HG02571 (cell line): ENCODE results near the gene TOR1AIP1.

Source experiments
- ATAC-seq: cut with Tn5 transposase; IDR thresholded peaks from one replicate; pipeline ENCODE4 v1.9.1; 2021; ENCODE audit warnings: mild to moderate bottlenecking, moderate library complexity; ENCODE audit not compliant: unreplicated experiment

The TOR1AIP1 gene

GRCh38 chr1:179879797-179880196 is 2.3 kb upstream of the TOR1AIP1 start:
- no peak for ATAC-seq

- peak; percentile 1 for ATAC-seq
Observed at GRCh38 chr1:179881642-179882252, 338 bp upstream of the TOR1AIP1 start.

DNA sequence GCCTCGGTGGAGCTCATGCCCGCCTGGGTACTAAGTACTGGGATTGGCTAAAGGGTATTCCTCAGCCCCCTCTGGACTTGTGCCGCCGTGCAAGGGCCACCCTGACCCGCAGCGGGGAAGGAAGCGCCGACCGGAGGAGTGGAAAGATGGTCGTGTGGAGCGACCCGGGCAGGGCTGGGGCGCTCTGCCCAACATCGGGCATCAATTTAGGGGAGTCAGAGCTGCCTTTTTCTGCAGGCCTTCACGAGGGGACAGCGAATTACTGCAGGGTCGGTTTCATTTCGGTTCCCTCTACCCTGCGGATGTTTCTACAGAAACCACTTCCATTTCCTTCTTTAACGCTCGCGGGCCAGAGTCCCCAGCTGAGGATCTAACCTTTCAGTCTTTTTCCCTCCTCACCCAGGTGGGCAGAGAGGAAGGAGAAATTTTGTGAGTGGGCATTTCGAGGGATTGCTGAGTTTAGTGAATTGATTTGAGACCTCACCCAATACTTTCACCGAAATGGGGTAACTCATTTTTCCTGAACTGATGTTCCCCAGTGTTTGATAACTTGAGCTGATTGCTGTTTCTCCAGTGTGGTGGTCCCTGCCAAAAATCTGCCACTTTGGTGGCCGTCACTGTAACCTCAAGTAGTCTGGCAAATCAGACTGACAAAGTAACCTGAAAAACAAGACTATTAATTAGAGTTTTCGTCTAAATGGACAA is 1.1 kb downstream of the TOR1AIP1 start:
- peak; percentile 9 for ATAC-seq

- no peak for ATAC-seq
Observed at GRCh38 chr1:179883745-179884138, 1.7 kb downstream of the TOR1AIP1 start.

GRCh38 chr1:179888071-179888470 is 6.0 kb downstream of the TOR1AIP1 start:
- no peak for ATAC-seq

DNA sequence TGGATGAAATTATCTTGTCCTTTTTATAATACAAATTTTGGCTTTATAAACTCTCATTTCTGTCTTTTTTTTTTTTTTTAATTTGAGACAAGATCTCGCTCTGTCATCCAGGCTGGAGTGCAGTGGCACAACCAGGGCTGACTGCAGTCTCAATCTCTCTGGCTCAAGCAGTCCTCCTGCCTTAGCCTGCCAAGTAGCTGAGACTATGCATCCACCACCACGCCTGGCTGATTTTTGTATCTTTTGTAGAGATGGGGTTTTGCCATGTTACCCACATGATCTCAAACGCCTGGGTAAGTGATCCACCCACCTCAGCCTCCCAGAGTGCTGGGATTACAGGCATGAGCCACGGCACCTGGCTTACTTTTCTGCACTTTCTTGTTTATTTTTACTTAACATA is 7.5 kb downstream of the TOR1AIP1 start:
- ATAC-seq = no peak

GRCh38 chr1:179910934-179911333 is 28.8 kb downstream of the TOR1AIP1 start:
- ATAC-seq = no peak

DNA sequence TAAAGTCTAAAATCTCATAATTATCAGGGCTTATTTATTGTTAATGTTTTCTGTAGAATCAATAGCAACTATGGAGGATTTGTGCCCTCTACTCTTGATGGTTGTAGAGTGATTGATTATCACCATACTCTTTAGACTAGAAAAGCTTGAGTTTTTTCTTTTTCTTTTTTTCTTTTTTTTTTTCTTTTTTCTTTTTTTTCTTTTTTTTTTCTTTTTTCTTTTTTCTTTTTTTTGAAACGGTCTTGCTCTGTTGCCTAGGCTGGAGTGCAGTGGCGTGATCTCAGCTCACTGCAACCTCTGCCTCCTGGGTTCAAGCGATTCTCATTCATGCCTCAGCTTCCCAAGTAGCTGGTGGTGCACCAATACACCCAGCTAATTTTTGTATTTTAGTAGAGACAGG is 29.7 kb downstream of the TOR1AIP1 start:
- no peak for ATAC-seq

DNA sequence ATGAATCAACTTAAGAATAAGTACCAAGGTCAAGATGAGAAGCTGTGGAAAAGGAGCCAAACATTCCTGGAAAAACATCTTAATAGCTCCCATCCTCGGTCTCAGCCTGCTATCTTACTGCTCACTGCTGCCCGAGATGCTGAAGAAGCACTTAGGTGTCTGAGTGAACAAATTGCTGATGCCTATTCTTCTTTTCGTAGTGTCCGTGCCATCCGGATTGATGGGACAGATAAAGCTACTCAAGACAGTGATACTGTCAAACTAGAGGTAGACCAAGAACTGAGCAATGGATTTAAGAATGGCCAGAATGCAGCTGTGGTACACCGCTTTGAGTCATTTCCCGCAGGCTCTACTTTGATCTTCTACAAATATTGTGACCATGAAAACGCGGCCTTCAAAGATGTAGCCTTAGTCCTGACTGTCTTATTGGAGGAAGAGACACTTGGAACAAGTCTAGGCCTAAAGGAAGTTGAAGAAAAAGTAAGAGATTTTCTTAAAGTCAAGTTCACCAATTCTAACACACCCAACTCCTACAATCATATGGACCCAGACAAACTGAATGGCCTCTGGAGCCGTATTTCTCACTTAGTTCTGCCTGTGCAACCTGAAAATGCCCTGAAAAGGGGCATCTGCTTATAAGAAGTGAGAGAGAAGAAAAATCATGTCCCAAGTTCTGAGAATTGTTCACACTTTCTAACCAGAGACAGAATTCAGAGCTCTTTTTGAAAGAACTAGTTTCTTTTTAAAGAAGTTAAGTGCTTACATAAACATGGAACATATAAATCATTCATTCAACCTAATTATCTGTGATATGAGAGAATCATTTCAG is 35.7 kb downstream of the TOR1AIP1 start:
- ATAC-seq = no peak

DNA sequence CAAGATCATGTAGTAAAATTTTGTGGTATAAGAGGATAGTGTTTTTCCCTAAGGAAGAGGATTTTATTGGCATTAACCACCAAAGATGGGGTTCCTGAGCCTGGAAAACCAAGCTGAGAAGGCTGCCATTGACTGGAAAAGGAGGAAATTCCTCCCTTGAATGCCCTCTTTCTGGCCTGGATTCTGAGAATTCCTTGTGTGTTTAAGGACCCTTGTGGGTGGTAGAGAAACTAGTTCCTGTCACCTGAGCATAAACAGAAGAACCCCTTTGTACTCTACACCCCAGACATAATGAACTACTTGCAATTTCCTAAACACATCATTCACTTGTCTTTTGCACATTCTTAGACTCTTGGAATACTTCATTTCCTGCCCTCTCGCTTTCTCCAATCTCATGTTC is 39.4 kb downstream of the TOR1AIP1 start:
- ATAC-seq = no peak

- ATAC-seq = no peak
Observed at GRCh38 chr1:179921981-179922872, 40.1 kb downstream of the TOR1AIP1 start.

DNA sequence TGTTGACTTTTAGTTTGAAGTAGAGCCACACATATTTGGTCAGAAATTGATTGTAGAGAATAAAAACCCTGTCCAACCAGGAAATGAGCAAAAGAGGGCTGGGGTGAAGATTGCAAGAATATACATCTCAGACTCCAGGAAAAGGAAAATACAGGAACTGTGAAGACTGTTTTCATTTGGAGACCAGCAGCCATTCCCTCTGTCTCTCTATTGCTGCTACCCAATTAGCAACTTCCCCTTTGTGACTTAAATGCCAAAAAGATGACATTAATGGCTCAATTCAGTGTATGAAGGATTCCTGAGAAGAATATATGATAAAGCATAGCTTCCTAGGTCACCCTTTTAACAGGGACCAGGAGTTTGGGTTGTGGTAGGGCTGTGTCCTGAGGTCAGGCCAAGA is 40.9 kb downstream of the TOR1AIP1 start:
- ATAC-seq = no peak

DNA sequence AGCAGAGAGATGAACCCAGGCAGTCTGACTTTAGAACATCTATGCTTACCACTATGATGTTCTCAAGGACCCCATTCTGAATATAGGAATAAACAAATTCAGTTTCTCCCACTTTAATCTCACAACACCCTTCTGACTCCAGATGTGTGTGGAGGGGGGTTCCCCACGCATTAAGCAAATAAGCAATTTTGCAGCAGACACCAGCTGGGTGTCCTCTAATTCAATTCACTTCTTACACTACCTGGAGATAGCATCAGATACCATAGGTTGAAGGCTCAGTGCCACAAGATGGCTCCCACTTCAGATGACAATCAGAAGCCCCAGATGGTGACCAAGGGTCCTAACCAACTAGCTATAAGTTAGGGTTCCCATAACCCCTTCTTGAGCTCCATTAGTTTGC is 42.2 kb downstream of the TOR1AIP1 start:
- ATAC-seq = peak; percentile 82

- no peak for ATAC-seq
Observed at GRCh38 chr1:179925302-179925701, 43.2 kb downstream of the TOR1AIP1 start.

DNA sequence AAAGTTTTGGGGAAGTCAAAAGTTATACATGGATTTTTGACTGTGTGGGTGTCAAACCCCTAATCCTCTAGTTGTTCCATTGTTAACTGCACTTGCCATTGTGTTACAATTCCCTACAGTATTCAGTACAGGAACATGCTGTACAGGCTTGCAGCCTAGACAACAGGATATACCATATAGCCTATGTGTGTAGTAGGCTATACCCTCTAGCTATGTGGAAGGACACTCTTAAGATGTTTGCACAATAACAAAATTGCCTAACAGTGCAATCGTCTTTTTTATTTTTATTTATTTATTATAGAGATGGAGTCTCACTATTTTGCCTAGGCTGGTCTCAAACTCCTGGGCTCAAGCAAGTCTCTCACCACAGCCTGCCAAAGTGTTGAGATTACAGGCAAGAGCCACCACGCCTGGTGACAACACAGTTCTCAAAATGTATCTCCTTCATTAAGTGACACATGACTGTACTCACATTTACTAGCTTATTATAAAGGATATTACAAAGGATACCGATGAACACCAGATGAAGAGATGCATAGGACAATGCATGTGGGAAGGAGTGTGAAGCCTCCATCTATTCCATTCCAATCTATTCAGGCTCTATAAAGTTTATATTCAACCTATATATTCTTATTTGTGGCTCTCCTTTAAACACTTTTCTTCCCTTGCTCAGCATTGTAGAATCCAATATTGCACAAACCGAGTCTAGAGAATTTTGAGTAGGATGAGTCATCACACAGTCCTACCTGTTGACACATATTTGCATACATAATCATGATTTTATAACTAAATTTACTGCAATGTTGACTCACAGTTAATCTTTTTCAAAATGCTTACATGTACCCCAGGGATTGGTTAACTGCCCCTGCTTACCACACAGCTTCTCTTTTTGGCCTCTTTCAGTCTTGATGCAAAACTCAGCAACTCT is 44.1 kb downstream of the TOR1AIP1 start:
- no peak for ATAC-seq

DNA sequence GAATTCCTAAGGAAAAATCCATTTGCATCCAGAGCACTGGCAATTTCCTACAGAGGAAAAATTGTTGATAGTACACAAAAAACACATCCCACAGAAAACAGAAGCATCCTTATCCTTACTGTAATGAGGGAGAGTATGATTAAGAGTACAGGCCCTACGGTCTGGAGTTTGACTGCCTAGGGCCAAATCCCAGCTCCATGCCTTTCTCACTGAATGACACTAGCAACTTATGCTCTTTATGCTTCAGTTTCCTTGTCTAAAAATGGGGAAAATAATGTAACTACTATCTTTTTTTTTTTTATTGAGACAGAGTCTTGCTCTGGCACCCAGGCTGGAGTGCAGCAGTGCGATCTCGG is 44.7 kb downstream of the TOR1AIP1 start:
- no peak for ATAC-seq

- ATAC-seq = no peak
Observed at GRCh38 chr1:179929955-179930798, 48.1 kb downstream of the TOR1AIP1 start.

- ATAC-seq = no peak
Observed at GRCh38 chr1:179930867-179931266, 48.8 kb downstream of the TOR1AIP1 start.

DNA sequence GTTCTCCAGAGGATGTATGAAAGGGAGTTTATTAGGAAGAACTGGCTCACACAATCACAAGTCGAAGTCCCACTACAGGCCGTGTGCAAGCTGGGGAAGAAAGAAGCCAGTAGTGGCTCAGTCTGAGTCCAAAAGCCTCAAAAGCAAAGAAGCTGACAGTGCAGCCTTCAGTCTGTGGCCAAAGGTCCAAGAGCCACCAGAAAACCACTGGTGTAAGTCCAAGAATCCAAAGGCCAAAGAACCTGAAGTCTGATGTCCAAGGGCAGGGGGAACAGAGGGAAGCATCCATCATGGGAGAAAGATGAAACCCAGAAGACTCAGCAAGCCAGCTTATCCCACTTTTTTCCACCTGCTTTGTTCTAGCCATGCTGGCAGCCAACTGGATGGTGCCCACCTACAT is 51.1 kb downstream of the TOR1AIP1 start:
- no peak for ATAC-seq
